ENCODE results near the gene SERPINA5.
"Not testable (repeated sequence)": the region's sequence is repeated elsewhere in the genome, so short reads cannot be mapped to it uniquely, and the experiment has no call there.

SERPINA5 gene

GRCh38 chr14:94630396-94630795 is 49.2 kb downstream of the SERPINA5 start:
- DNase-seq = no peak

GRCh38 chr14:94631050-94631449 is 49.8 kb downstream of the SERPINA5 start:
- no peak for DNase-seq

GRCh38 chr14:94631536-94632304 is 50.5 kb downstream of the SERPINA5 start:
- DNase-seq = no peak

- no peak for DNase-seq
Measured at GRCh38 chr14:94632305-94632590, 51.0 kb downstream of the SERPINA5 start.

GRCh38 chr14:94633121-94633520 is 51.9 kb downstream of the SERPINA5 start:
- no peak for DNase-seq

- no peak for DNase-seq
Measured at GRCh38 chr14:94635154-94635553, 53.9 kb downstream of the SERPINA5 start.

- no peak for DNase-seq
Measured at GRCh38 chr14:94636744-94637412, 55.7 kb downstream of the SERPINA5 start.

GRCh38 chr14:94637814-94638213 is 56.6 kb downstream of the SERPINA5 start:
- not testable (repeated sequence) for DNase-seq

- DNase-seq = no peak
Measured at GRCh38 chr14:94638339-94638738, 57.1 kb downstream of the SERPINA5 start.

GRCh38 chr14:94638961-94639817 is 58.0 kb downstream of the SERPINA5 start:
- DNase-seq = no peak

- DNase-seq = no peak
Measured at GRCh38 chr14:94640721-94641631, 59.8 kb downstream of the SERPINA5 start.

- DNase-seq = no peak
Measured at GRCh38 chr14:94641632-94641955, 60.4 kb downstream of the SERPINA5 start.

All from activated effector memory CD4-positive, alpha-beta T cell treated with Interleukin-2 at 50 U/mL for 16 hours (primary cell).